ENCODE data around the gene PHKA1.
A peak's percentile ranks its signal among the peaks of the same experiment; 100 is the strongest.
"Not testable (repeated sequence)": the region's sequence is repeated elsewhere in the genome, so short reads cannot be mapped to it uniquely, and the experiment has no call there.

Gene PHKA1

DNA sequence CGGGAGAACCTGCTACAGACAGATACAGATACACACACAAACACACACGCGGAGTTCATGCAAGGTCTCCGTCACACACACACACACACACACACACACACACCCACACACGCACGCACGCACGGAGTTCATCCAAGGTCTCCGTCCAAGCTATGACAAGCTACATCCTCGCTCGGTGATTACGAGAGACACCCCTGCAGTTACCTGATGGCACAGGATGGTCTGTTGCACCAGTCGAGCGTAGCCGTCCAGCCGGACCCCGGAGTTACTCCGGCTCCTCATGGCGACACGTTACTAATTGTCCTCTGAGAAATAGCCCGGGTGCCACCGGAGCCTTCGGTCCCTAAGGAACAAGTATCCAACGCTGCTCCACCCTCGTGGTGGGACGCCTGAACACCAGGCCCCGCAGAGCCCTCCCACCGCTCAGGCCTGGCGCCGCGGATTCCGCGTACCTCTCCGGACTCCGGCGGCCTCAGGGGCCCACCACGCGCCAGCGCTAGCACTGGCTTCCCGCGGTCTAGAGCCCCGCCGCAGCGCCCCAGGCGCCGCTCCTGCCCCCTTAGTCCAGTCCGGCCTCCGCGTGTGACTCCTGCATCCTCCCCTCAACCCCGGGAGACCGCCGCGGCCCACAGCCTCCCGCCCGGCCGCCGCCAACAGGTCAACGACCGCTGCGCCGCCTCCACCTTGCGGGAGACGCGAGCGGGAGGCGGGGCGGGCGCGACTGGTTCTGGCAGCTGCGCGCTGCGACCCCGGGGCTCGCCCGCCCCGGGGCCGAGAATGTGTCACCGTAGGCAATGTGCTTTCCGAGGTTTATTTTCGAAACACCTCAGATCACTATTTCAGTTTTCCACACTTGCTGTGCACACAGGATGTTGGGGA, at the start of gene PHKA1:
TSS of gene PHKA1 (minus strand) at position 708 of the 879 bp plus-strand sequence. CDS start at position 282, 426 bp downstream.
- peak; percentile 82 for DNase-seq

DNA sequence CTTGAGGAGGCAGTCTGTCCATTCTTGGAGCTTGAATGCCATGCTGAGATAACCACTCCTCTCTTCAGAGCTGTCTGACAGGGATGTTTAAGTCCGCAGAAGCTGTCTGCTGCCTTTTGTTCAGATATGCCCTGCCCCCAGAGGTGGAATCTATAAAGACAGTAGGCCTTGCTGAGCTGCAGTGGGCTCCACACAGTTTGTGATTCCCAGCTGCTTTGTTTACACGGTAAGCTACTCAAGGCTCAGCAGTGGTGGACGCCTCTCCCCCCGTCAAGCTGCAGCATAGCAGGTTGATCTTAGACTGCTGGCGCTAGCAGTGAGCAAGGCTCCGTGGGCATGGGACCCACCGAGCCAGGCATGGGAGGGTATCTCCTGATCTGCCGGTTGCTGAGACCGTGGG, 46.3 kb upstream of the PHKA1 start:
- DNase-seq, result not testable (repeated sequence)

DNA sequence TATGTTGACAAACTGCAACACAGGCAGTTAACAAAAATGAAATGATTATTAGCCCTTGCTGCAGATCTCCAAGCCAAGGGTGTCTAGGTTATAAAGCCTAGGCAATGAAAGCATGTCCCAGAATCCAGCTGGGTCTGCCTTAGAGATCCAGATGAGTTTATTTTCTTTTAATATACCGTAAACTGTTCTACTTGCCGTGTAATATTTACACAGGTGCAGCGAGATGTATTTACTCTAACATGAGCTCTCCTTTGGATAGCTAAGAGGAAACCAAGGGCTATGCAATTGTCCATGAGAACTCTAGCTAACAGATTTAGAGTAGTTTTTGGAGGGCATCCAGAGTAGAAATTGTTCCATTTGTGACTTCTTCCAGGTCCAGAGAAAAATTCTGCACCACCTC, 34.4 kb upstream of the PHKA1 start:
- DNase-seq, result not testable (repeated sequence)

DNA sequence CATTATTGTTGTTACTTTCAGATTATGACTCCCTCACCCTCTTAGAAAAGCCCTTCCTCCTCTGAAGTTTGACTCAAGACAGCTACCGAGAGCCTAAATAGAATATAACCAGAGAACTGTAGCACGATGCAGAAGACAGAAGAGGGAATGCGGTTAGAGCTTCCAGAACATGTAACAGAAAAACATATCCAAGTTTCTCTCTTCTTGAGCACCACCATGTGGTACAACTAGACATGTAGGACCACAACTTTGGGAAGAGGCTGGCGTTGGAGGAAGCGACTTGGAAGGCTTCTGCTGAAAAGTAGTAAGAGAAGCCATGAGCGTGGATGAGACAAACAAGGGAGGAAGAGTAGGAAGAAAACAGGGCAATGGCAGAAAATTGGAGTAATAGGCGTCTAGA, 31.4 kb upstream of the PHKA1 start:
- not testable (repeated sequence) for DNase-seq

DNA sequence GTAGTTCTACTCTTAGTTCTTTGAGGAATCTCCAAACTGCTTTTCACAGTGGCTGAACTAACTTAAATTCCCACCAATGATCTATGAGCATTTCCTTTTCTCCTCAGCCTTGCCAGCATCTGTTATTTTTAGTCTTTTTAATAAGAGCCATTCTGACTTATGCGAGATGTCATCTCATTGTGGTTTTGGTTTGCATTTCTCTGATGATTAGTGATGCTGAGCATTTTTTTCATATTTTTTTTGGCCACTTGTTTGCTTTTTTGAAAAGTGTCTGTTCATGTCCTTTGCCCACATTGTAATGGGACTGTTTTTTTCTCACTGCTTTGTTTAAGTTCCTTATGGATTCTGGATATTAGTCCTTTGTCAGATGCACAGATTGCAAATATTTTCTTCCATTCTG, 21.5 kb upstream of the PHKA1 start:
- DNase-seq, result no peak

DNA sequence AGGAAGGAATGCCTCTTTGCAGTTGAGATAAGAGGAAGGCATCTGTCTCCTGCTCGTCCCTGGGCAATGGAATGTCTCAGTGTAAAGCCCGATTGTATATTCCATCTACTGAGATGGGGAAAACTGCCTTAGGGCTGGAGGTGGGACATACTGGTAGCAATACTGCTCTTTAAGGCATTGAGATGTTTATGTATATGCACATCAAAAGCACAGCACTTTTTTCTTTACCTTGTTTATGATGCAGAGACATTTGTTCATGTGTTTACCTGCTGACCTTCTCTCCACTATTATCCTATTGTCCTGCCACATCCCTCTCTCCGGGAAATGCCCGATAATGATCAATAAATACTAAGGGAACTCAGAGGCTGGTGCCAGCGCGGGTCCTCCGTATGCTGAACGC, 19.5 kb upstream of the PHKA1 start:
- DNase-seq, result not testable (repeated sequence)

DNA sequence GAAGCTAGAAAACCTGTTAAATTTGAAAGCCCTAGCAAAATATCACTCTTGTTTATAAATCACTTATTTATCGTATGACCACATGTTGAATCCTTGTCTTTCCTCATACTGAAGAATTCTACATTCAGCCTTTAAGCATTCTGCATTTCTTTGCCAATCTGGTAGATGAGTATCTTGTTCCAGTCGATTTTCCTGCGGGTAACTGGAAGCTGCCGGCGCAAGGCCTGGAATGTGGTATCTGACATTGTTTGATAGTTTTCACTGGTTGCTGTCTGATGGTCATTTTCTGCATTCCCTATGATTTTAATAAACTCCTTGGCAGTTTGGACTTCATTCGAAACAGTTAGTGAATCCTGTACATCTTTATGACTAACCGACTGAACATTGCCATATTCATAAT, 13.7 kb upstream of the PHKA1 start:
- no peak for DNase-seq

DNA sequence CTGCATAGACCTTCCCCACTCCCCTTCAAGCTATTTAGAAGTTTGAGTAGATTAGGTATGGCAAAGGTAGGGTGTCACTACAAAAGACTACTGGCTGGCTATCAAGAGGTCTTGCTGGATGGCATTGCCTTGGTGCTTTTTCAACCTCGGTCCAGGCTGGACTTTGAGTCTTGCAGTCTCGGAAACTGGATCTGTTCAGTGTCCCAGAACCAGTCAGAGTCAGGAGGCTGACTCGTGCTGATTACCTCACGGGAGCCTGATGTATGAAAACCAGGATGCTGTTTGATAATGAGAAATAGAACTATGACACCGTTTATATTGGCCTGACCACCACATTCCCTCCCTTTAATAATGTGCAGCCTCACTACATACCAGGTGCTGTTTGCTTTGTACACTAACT, 2.7 kb upstream of the PHKA1 start:
- DNase-seq, result no peak

DNA sequence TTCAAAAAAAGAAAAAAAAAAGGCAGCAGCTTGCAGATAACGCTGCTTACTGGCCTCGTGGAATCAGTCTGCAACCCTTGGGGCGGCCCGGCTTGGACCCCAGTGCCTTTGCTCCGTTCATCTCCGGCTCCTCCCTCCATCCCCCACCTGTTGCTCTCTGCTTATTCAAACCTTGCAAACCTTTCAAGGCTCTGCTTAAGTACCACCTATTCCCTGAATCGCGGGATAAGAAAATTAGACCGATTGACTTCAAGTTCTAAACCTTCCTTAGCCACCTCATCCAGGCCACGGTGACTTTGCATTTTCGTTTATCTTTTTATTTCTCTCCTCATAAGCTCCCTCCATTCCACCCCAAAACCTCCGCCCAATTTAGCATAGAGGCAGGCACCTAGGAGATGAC, 1.4 kb upstream of the PHKA1 start:
- DNase-seq, result no peak

DNA sequence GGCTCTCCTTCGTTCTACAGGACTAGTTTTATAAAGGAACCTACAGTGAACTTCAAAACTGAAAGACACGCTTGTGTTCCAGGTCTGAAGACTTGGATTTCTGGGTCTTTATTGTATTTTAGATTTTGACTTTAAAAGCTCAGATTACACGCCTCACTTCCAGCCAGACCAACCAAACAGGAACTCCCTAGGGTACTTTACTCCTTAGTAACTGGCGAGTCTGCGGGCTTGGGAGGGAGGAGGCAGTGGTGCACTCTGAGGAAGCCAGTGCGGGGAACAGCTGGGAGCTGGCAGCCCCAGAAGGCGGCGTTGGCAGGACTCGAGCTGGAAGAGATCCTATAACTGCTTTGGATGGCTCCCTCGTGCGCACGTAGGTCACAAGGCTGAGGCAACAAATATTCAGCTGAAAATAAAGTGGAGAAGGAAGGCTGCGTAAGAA, 391 bp upstream of the PHKA1 start:
- peak; percentile 82 for DNase-seq

DNA sequence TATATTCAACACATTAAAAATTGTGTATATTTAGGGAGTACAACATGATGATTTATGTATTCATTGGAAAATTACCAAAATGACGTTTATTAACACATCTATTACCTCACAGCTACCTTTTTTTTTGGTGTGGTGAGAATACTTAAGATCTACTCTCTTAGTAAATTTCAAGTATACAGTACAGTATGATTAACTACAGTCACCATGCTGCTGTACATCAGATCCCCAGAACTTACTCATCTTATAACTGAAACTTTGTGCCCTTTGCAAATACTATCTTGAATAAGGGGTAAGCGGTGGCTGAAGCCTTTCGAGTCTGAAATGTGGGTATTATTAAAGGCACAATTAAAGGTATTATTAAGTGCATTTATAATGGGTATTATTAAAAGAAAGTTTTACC, 976 bp downstream of the PHKA1 start:
- DNase-seq, result no peak

DNA sequence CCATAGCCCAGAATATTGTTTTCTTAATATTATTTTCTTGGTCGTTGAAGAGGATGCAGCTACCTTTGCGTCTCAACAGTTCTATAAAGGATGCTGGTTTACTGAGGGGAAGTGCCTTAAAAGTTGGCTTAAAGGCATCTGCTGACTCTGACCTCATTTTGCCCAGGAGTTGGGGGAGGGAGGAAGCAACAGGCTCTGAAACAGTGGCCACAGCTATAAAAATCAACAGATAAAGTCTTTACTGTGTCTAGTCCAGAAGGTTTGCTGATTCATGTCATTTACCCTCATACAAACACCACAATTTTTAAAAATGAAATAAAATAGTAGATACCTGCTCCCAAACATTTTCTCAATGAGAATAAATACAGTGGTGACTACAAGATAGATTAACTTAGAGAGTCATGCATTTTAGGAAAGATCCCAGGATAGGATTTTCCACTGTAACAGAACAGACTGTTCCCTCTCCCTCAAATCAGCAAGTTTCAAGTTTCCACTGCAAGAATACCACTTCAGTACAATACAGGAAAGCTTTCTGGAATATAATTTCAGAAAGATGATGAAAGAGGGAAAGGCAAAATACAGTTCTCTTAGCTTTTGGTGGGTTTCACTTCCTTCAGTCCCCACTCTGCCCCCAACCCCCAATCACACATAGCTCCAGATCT, 1.9 kb downstream of the PHKA1 start:
- no peak for DNase-seq

DNA sequence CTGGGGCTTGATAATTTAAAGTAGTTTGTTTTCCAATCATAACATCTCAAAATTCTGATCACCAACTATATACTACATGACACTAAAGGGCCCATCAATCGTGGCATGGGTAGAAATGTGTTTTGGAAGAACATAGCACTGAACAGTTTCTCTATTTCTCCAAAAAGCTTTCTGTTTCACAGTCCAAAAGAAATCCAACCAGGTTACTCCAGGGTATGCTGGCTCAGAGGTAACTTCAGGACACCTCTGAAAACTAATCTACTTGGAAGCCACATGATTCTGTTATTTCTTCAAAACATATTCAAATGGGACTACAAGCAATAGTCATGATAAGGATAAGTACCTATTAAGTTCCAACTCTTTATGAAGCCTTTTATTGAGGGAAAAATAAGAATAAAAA, 8.3 kb downstream of the PHKA1 start:
- DNase-seq, result no peak

DNA sequence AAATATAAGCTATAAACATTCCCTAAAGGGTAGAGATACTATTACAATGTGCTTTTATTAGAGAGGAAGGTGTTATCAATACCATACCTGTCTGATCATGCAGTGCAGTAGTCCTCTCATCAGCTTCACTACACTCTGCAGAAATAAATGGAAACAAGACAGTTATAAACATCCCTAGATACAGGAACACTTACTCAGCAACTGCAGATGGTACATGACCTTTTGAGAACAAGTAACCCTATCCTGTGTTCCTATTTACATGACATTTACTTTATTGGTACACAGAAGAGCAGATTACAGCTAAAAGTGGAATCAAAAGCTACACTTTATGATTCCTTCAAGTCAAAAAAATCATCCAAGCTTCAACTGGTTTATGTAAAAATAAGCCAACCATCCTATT, 9.0 kb downstream of the PHKA1 start:
- DNase-seq, result no peak

DNA sequence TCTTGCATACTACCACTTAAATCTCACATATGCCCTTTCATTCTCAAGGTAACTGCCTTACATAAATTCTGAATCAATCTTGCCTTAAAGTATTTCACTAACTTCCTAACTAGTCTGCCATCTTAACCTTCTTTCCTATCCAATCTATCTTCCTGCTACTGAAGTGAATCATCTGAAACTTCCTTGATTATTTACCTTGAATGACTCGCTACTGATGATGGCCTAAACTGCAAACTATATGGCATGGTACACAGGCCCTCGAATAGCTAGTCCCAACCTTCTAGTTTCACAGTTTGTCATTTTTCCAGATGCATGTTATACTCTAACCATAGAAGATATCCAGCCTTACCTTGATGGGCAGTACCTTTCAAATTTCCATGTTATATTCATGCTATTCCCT, 19.9 kb downstream of the PHKA1 start:
- DNase-seq, result no peak

DNA sequence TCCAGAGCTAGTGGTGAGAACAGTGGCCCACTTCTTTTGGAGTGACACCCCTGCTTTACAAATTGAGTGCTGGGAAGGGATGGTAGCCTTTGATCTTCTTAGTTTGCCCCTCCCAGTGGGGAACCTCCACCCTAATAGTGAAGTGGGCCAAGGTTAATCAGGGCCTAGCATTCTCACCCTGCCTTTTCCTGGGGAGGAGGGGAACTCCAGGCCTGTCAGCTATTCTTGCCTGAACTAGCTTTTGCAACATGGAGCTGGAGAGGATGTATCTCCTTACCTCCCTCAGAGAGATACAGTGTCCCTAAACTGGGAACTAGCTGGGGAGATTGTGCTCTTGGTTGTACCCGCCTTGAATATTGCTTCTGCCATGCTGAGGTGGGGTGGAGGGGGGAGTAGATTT, 20.6 kb downstream of the PHKA1 start:
- no peak for DNase-seq

DNA sequence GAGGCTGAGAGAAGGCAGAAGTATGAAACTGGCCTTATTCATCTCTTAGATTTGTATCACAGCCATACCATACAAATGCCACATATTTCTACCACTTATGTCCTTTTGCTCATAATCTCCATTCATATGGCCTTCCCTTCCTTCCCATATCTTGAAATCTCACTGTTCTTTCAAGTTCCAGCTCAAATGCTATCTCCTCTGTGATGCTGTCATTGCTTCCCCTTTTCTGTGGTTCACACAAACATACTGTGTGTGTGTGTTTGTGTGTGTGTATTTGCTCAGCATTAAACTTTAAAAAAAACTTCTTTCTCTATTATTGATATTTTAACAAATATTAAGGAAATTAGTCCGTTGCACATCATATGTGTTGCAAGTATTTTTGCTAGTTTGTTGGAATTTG, 26.7 kb downstream of the PHKA1 start:
- DNase-seq, result no peak

DNA sequence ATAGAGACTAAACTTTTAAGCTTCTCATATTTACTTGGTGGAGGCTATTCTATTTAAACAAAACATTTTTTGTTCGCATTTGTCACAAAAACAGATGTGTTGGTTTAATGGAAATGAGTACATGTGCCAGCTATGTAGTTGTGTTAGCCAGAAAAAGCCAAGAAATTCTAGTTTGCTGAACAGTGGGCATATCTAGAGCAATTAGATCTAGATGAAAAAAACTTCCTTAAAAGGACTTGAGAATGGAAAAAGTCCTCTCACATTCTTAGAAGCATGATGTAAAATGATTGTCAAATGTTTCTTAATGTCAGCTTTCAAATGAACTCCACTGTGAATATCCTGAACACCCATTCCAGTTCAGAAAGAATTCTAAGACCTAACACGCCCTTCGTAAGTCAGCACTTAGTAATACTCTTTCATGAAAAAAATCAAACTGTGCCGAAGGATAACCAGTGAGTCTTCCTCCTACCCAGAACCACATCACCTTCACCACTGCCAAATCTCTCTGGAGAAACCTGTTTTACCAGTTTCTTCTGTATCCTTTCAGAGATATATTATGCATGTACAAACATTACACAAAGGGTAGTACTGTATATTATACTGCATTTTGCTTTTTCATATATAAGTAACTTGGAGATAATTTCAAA, 28.2 kb downstream of the PHKA1 start:
- no peak for DNase-seq

DNA sequence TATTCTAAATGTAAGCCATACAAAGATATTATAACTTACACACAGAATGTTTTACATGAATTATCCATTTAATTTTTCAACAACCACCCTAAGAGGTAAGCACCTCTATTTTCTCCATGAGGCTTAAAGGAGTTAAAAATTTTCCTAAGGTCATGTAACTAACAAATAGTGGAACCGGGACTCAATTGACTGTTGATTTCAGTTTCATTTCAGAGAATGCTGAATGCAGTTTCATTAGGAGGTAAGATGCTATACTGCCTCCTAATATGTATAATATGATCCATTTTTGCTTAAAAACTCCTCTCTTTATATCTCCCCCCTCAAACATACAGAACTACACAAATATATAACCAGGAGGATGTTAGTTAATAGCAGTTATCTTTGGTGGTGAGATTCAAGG, 29.1 kb downstream of the PHKA1 start:
- DNase-seq, result no peak

DNA sequence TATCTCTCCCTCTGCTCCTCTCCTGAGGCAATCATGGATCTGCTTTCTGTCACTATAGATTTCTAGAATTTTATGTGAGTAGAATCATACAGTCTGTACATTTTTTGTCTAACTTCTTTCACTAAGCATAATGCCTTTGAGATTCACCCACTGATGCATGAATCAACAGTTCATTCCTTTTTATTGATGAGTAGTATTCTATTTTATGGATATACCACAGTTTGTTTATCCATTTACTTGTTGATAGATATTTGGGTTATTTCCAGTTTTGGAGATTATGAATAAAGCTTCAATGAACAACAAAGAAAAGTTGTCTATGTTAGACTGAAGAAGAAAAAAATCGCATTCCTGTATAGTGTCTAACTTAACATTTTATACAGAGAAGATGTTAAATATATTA, 30.5 kb downstream of the PHKA1 start:
- no peak for DNase-seq

DNA sequence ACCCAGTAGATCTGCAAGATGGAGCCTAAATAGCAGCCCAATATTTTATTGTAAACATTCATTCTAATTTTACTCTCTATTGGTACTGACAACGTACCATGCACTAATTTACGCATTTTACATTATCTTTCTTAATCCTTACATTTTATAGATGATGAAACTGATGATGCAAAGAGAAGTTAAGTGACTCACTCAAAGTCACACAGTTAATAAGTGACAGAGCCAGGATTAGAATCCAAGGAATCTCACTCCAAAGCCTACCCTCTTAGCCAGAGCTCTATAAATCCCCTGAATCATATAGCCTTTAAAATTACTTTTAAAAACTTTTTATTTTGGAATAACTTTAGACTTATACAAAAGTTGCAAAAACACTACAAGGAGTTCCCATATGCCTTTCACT, 37.6 kb downstream of the PHKA1 start:
- DNase-seq, result no peak

DNA sequence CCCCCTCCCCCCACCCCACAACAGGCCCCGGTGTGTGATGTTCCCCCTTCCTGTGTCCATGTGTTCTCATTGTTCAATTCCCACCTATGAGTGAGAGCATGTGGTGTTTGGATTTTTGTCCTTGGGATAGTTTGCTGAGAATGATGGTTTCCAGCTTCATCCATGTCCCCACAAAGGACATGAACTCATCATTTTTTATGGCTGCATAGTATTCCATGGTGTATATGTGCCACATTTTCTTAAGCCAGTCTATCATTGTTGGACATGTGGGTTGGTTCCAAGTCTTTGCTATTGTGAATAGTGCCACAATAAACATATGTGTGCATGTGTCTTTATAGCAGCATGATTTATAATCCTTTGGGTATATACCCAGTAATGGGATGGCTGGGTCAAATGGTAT, 40.2 kb downstream of the PHKA1 start:
- not testable (repeated sequence) for DNase-seq

DNA sequence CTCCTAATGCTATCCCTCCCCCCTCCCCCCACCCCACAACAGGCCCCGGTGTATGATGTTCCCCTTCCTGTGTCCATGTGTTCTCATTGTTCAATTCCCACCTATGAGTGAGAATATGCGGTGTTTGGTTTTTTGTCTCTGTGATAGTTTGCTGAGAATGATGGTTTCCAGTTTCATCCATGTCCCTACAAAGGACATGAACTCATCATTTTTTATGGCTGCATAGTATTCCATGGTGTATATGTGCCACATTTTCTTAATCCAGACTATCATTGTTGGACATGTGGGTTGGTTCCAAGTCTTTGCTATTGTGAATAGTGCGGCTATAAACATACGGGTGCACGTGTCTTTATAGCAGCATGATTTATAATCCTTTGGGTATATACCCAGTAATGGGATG, 44.6 kb downstream of the PHKA1 start:
- not testable (repeated sequence) for DNase-seq

DNA sequence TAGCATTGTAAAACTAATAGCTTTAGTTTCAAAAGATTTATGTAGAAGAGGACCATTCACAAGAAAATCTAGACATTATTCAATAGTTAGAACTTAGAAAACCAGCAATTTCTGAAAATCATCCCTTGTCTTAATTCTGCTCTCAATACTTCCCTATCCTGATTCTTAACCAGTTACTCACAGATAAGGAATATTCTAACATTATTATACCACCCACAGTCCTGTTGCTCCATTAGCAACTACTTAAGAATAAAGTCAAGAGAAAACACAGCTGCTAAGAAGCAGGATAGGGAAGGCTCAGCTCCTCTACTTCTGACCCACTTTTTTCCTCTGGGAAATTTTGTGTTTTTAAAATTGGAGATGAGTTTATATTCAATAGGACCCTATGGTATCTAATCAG, 47.7 kb downstream of the PHKA1 start:
- no peak for DNase-seq

All from NCI-H1092 treated with DMSO at 0.1 percent for 48 hours (cell line).